Ureter (tissue), 1 donor: ENCODE data around the gene CEACAM3. TPM values are rescaled to one million over a fixed set of nuclear protein-coding genes. Genes with fewer than 3 reads are reported as not detected.
A peak's percentile ranks its signal among the peaks of the same experiment; 100 is the strongest.
"Not testable (repeated sequence)": the region's sequence is repeated elsewhere in the genome, so short reads cannot be mapped to it uniquely, and the experiment has no call there.

ENCODE experiments used
- DNase-seq: peaks from one replicate; pipeline ENCODE4 v3.0.0-alpha.2; 2020; ENCODE audit warnings: low spot score
- total RNA-seq: library from RNA; stranded (reverse); gene quantifications from one replicate; pipeline ENCODE4 v1.2.4, GENCODE V29; 2023
- donor health status: DM: yes; HTN: yes; CAD: no.

CEACAM3 gene
- not detected for total RNA-seq

GRCh38 chr19:41796362-41796761, at the start of gene CEACAM3:
TSS of gene CEACAM3 (plus strand) at chr19:41796587. CDS start at chr19:41796678, 91 bp downstream.
- no peak for DNase-seq

- DNase-seq = peak; percentile 56
Measured at GRCh38 chr19:41746593-41747227, 49.7 kb upstream of the CEACAM3 start.

GRCh38 chr19:41748012-41748411, 48.4 kb upstream of the CEACAM3 start:
- DNase-seq = no peak

- not testable (repeated sequence) for DNase-seq
Measured at GRCh38 chr19:41750248-41751134, 45.9 kb upstream of the CEACAM3 start.

GRCh38 chr19:41753159-41753558, 43.2 kb upstream of the CEACAM3 start:
- peak; percentile 51 for DNase-seq

- DNase-seq = peak; percentile 53
Measured at GRCh38 chr19:41753936-41754529, 42.4 kb upstream of the CEACAM3 start.

GRCh38 chr19:41755328-41755913, 41.0 kb upstream of the CEACAM3 start, which contains the start of gene CEACAM6:
TSS of gene CEACAM6 (plus strand) at chr19:41755530. CDS start at chr19:41755639, 109 bp downstream.
- DNase-seq = no peak

- no peak for DNase-seq
Measured at GRCh38 chr19:41758846-41759245, 37.5 kb upstream of the CEACAM3 start.

- DNase-seq = no peak
Measured at GRCh38 chr19:41767115-41767514, 29.3 kb upstream of the CEACAM3 start.

GRCh38 chr19:41768105-41768504, 28.3 kb upstream of the CEACAM3 start:
- not testable (repeated sequence) for DNase-seq

GRCh38 chr19:41769608-41770007, 26.8 kb upstream of the CEACAM3 start:
- no peak for DNase-seq

GRCh38 chr19:41771410-41771809, 25.0 kb upstream of the CEACAM3 start:
- DNase-seq = no peak

- no peak for DNase-seq
Measured at GRCh38 chr19:41774515-41774980, 21.8 kb upstream of the CEACAM3 start.

GRCh38 chr19:41776700-41777099, 19.7 kb upstream of the CEACAM3 start:
- DNase-seq = no peak

- no peak for DNase-seq
Measured at GRCh38 chr19:41783612-41784011, 12.8 kb upstream of the CEACAM3 start.

GRCh38 chr19:41784312-41784711, 12.1 kb upstream of the CEACAM3 start:
- DNase-seq = no peak

- no peak for DNase-seq
Measured at GRCh38 chr19:41784743-41785142, 11.6 kb upstream of the CEACAM3 start.

- DNase-seq = peak; percentile 66
Measured at GRCh38 chr19:41785653-41786052, 10.7 kb upstream of the CEACAM3 start.

- DNase-seq = no peak
Measured at GRCh38 chr19:41787055-41787454, 9.3 kb upstream of the CEACAM3 start.

- DNase-seq = not testable (repeated sequence)
Measured at GRCh38 chr19:41788518-41788917, 7.9 kb upstream of the CEACAM3 start.

- DNase-seq = not testable (repeated sequence)
Measured at GRCh38 chr19:41789053-41789452, 7.3 kb upstream of the CEACAM3 start.
